ENCODE results near the gene ZDHHC13. TPM values are rescaled to one million over a fixed set of nuclear protein-coding genes. Genes with fewer than 3 reads are reported as not detected.

ZDHHC13 gene
- total and polyA plus RNA-seq, 2 of the 4 experiments (the other 2 are of a cell fraction), result 7.2 to 15.1 TPM

DNA sequence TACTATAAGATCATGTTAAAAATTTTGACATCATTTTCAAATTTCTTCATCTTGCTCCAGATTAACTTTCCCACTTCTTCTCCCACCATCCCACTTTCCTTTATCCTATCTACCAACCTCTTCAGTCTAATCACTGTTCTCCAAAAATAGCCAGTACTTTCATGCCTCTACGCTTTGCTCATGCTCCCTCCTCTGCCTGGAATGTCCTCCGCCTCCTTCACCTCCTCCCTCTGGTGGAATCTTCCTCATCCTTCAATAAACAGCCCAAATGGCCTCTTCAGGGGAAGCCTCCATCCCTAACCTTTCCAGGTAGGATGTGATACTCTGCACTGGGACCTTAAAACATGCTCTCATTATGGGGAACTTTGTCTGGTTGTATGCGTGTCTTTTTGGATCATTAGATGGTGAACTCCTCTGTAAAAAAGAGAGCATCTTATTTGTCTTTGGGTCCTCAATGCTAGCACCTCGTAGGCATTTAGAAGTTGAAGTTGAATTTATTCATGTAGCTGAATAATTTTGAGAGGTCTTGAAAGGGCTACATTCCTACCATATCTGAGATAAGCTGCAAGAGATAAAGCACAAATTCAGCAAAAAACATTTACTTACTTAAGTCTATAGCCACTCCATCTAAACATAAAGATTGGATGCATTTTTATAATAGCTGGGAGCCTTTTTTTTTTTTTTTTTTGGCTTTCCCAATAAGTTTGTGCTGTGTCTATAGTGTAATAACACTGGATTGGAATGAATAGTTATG lies 92.8 kb downstream of the ZDHHC13 start:
- no TSS peak for BruUV-seq (replicated peaks)
- ATAC-seq (ENCODE audit: low read depth), result peak; percentile 51; the same call in 1 of the 2 replicates

More for the DNA sequence above, 92.8 kb downstream of the ZDHHC13 start:
- no peak overlapping the region for H2BK5ac ChIP-seq (ENCODE audit: low read depth, low read length, poor library complexity, severe bottlenecking)
- no peak overlapping the region for H2BK15ac ChIP-seq (ENCODE audit: low read depth, low read length)
- POLR2A ChIA-PET (ENCODE audit: unreplicated experiment), result no interaction called here
- H3K18ac ChIP-seq (ENCODE audit: low read depth, low read length), result no peak overlapping the region
- H2AK5ac ChIP-seq (ENCODE audit: low read depth, low read length), result no peak overlapping the region
- H3K4me2 ChIP-seq (ENCODE audit: low read depth, low read length), result no peak overlapping the region
- H2AK9ac ChIP-seq (replicated peaks; ENCODE audit: low read depth, low read length, poor library complexity), result no peak overlapping the region
- no peak overlapping the region for H3K4ac ChIP-seq (ENCODE audit: low read depth, low read length)
- H3K27ac ChIP-seq (ENCODE audit: insufficient read depth, low read length), result no peak overlapping the region
- H2BK20ac ChIP-seq (ENCODE audit: low read depth, low read length), result no peak overlapping the region
- no peaks in the 10 kb centered on the region for H3K9me1 ChIP-seq (ENCODE audit: insufficient read depth, low read length)
- no peak overlapping the region for H3K23ac ChIP-seq (ENCODE audit: low read depth, low read length)
- H4K8ac ChIP-seq (ENCODE audit: low read depth in 2 of 2, low read length in 2 of 2), result no peak overlapping the region
- no peak overlapping the region for H2AFZ ChIP-seq (replicated peaks; ENCODE audit: low read length, poor library complexity)
- H4K91ac ChIP-seq (ENCODE audit: insufficient read depth, low read depth, low read length), result no peak overlapping the region
- in situ Hi-C loops (cut with MboI; ENCODE audit: low sequenced_read_pairs), result no loop called here
- intact Hi-C loops (cut with micrococcal nuclease), result no loop called here
- H4K20me1 ChIP-seq (ENCODE audit: insufficient read depth, low read length), result no peaks in the 10 kb centered on the region
- WGBS, 2 experiments (ENCODE audit: extremely low coverage in 2 of 2, insufficient read length in 1 of 2), result no CpG with 5 or more reads among the region's 4 CpGs
- no peak for TF ChIP-seq USF2 (IDR thresholded peaks at IDR 0.05; ENCODE audit: low read depth, low read length)
- no peak for TF ChIP-seq RAD21 (IDR thresholded peaks at IDR 0.05; ENCODE audit: low read length)
- H2BK120ac ChIP-seq (ENCODE audit: low read depth, low read length), result no peak overlapping the region
- no peak overlapping the region for H3K9ac ChIP-seq (ENCODE audit: low read depth, low read length)
- H3K14ac ChIP-seq (replicated peaks; ENCODE audit: low read depth, low read length), result no peak overlapping the region
- H3K79me1 ChIP-seq (ENCODE audit: low read depth in 1 of 2, low read length in 2 of 2), result no peaks in the 10 kb centered on the region
- peaks cover 16% of the 10 kb centered on the region for H3K27me3 ChIP-seq (ENCODE audit: control insufficient read depth, insufficient read depth, low read length)
- H3K4me3 ChIP-seq (ENCODE audit: insufficient read depth, low read depth, low read length), result no peak overlapping the region
- dilution Hi-C loops (cut with HindIII; ENCODE audit: low sequenced_read_pairs, unreplicated experiment), result no loop called here
- no peaks in the 10 kb centered on the region for H3K9me3 ChIP-seq (ENCODE audit: control insufficient read depth, insufficient read depth, low read length)
- no peaks in the 10 kb centered on the region for H3K36me3 ChIP-seq (ENCODE audit: control insufficient read depth, insufficient read depth, low read length)
- CTCF ChIA-PET, result no interaction called here
- no peak for DNase-seq
- H3K4me1 ChIP-seq (ENCODE audit: control insufficient read depth, insufficient read depth, low read length), result no peaks in the 10 kb centered on the region
- no peak overlapping the region for H4K5ac ChIP-seq (ENCODE audit: low read depth, low read length)
- H3K56ac ChIP-seq (ENCODE audit: extremely low read depth, insufficient read depth, low read length), result no peak overlapping the region
